Uterus (tissue), 2 donors: ENCODE results near the gene PRSS12.

Experiments
- CTCF ChIP-seq, 4 experiments: fragments of 200-600 bp in 2 of 4; fragments of 450-650 bp in 2 of 4; sonication (generic) in 2 of 4; IDR thresholded peaks; one replicate each; pipeline ENCODE4 v1.5.1; 2016 to 2019; ENCODE audit warnings: antibody characterized with exemption in 4 of 4, mild to moderate bottlenecking in 2 of 4, moderate library complexity in 1 of 4
- POLR2A ChIP-seq, 2 donors: fragments of 450-650 bp; IDR thresholded peaks; one replicate each; pipeline ENCODE4 v1.6.1; 2016; ENCODE audit warnings: antibody characterized with exemption in 2 of 2, mild to moderate bottlenecking in 1 of 2, moderate library complexity in 1 of 2

DNA sequence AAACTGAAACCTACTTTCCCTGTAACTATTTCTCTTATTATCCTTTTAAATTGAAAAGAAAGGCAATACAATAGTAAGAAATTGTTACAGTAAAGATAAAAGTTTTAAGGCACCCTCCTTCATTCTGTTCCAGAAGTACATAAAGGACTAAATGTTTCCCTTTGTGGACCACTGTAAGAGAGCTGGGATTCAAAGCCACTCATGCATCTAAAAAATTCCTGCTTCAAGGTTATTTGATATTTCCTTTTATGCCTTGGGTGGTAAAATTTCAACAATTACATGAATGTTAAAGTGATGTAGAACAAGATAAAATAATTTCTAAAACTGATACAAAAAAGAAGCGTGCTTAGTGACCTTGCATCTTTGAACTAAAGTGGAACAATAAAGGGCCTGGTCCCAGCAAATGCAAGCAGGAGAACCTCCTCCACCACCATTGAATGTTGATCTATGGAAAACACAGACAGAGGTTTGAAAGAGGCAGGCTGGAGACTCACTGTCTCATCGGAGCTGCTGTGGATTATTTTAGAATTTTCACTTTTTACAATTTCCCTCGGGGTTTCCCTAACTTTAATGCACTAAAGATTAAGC, 42.3 kb upstream of the PRSS12 start:
- TF ChIP-seq CTCF (IDR thresholded peaks at IDR 0.05) = no peak
- TF ChIP-seq POLR2A (IDR thresholded peaks at IDR 0.05) = no peak
